ENCODE measurements around the gene STX12.
"Not testable (repeated sequence)": the region's sequence is repeated elsewhere in the genome, so short reads cannot be mapped to it uniquely, and the experiment has no call there.

Gene STX12

DNA sequence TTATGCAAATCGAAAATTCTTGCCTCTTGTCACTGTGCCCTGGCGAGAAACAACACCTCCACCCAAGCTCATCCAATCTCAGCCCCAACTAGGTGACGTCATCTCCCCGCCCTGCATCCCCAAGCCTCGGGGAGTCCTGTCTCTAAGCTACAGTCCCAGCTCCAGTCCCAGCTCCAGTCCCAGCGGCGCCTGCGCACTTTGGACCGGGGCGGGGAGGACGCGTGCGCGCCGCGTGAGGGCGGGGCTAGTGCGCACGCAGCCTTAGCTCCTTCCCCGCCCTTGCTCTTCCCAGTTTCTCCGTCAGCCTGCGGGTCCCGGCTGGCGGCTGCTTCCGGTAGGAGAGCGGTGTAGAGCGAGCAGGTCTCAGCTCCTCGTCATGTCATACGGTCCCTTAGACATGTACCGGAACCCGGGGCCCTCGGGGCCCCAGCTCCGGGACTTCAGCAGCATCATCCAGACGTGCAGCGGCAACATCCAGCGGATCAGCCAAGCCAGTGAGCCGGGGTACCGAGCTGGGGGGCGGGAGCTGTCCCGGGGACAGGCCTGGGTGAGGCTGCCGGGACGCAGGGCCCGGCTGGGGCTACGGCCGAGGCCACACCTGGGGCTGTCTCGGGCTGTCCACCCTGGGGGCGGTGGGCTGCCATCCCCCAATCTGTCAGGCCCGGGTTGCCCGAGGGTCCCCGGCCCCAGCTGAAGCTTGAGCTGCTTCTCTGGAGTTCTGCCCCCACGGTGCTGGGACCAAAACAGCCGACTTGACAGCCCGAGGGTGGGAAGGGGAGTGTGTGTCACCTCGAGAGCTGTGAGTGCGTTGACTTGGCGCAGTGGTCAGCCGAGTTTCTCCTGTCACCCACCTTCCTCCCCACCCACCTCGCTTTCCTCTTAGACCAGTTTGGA lies at the start of gene STX12:
STX12 (plus strand) TSS at position 288 of the 894 bp plus-strand sequence; CDS start at position 377, 89 bp downstream.
- DNase-seq, result peak; percentile 99 to 100

DNA sequence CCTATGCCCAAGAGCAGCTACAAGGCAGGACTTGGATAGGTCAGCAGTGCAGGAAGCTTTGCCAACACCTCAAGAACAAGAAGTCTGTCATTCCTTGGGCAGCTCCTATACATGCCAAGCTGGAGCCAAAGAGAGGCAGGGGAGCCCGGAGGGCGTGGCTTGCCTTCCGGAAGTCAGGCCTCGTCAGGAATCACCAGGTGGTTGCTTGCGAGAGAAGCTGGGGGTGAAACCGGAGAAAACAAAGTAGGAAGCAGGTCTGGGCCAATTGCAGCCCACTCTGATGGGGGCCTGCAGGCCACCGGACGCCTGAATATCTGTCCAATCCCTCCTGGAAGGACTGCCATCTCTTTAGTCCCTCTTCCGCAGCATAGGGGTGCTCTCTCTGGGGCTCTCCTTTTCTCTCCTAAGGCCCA lies 48.1 kb upstream of the STX12 start:
- no peak for DNase-seq

DNA sequence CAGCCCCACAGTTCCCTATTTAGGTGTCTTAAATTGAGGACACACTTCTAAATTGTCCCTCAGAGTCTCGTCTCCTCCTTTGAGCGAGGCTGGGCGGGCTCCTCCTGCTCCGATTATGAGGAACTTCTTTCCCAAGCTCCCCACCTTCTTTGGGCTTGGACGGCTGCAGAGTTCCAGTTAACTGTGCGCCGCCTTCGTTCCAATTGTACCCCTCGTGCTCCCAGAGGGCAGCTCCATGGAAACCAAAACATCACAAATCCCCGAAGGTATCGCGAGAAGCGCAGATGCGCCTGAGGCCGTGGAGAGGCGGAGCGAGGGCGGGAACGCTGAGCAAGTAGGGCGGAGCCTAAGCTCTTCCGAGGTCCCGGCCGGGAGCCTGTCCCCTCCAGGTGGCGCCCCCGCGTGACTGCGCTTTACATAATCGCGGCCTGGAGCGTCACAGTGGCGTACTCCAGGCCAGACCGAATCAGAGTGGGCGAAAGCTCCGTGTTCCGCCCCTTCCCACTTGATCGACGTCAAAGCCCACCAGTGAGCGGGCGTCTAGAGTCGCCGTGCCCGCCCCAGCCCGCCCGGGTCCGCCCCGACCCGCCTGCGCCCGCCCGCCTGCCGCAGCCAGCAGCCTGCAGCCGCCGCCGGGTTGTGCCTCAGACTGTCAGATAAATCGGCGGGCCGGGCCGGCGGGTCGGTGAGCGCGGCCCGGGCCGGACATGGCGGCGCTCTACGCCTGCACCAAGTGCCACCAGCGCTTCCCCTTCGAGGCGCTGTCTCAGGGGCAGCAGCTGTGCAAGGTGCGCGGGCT lies 47.4 kb upstream of the STX12 start, which contains the start of gene FAM76A:
FAM76A (plus strand) TSS at position 588 of the 799 bp plus-strand sequence; CDS start at position 708, 120 bp downstream.
- DNase-seq, result peak; percentile 99

DNA sequence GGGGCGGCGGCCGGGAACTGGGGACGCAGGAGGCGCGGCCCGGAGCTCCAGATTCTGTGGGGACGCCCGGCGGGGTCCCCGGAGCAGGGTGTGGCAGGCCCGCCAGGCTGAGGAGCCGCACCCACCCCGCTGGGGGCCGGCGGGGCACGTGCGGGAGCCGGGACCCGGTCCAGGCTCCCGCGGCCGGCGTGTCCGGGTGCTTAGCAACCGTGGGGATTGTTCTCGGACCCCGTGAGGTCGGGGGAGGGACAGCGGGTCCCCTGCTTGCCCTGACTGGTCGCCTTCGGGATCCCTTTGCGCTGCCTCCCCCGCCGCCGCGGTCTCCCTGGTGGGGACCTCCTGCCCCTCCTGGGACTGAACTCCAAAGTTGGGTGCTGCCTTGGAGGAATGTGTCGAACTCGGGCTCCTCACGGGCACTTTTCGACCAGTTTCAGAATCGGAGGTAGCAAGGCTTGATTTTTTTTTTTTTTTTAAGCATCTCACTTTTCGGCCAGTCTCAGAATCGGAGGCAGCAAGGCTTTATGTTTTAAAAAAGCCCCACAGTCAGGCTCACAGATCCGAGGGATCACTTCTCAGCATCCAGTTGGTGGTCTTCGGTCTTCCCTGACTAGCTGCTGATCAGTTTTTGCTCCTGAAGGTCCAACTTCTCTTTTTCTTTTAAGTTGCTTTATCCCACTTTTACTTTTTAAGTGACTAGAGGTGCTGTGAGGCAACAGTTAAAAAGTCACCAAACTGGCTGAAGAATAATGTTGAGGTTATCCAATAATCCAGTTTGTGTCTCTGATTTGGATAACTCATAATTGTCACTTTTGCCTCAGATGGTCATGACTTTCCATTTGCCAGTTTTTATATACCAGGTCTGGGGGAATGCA lies 46.6 kb upstream of the STX12 start:
- DNase-seq, result peak; percentile 41 to 59

DNA sequence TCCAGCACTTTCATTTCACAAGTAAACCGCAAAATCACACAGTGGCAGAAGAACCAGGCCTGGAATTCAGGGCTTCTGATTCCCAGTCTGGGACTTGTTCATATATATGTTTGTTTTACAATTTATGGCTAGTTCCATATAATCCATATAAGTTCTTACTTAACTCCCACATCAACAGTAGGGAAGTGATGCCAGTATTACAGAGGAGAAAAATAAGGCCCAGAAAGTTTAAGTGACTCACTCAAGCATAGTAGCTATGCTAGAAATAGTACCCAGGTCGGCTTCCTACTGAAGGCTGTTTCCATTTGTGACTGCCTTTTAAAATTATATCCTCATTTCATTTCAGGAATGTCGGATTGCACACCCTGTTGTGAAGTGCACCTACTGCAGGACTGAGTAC lies 45.9 kb upstream of the STX12 start:
- no peak for DNase-seq

DNA sequence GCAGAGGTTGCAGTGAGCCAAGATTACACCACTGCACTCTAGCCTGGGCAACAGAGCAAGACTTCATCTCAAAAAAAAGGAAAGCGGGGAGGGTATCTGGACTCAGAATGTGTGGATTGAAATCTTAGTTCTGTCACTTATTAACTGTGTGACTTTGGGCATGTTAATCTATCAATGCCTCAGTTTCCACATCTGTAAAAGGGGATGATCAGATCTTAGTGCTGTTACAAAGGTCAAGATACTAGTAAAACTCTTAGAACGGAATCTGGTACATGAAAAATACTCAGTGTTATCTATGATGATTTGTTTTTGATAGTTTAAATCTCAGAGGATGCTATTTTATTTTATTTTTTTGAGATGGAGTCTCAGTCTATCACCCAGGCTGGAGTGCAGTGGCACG lies 36.8 kb upstream of the STX12 start:
- no peak for DNase-seq

DNA sequence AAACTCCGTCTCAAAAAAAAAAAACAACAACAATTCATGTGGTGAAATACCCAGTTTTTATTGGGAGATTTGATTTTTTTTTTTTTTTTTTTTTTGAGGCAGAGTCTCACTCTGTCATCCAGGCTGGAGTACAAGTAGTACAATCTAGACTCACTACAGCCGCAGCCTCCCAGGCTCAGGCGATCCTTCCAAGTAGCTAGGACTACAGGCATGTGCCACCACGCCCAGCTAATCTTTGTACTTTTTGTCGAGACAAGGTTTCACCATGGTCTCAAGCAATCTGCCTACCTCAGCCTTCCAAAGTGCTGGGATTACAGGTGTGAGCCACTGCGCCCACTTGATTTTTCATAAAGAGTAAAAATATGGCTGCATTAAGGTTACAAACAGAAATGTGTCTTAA lies 31.9 kb upstream of the STX12 start:
- no peak for DNase-seq

DNA sequence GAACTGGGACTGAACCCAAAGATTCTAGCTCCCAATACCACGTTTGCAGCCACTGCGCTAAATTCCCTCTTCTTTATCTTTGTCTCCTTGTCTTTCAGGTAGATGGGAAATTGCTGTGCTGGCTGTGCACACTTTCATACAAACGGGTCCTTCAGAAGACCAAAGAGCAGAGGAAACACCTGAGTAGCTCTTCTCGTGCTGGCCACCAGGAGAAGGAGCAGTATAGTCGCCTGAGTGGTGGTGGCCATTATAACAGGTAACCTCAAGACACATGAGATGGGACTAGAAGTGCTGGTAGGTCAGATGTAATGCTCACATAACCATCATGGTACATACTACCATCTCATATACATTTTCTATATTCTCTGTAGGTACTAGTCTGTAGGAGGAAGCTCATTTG lies 28.5 kb upstream of the STX12 start:
- DNase-seq, result no peak

DNA sequence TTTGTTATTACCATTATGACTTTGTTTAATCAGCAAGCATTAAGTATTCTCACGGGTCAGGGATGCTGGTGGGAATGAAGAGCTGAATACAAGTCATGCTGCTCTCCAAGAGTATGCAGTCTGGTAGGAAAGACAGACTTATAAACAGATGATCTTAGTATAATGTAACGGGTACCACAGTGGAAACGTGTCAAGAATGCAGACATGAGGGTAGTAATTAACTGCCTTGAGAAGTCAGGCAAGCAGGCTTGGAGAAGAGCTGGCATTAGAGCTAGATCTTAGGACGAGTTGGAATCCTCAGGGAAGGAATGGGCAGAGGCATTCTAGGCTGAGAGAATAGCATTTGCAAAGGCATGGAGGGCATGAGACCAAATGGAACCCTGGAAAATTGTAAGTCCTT lies 27.6 kb upstream of the STX12 start:
- DNase-seq, result no peak

DNA sequence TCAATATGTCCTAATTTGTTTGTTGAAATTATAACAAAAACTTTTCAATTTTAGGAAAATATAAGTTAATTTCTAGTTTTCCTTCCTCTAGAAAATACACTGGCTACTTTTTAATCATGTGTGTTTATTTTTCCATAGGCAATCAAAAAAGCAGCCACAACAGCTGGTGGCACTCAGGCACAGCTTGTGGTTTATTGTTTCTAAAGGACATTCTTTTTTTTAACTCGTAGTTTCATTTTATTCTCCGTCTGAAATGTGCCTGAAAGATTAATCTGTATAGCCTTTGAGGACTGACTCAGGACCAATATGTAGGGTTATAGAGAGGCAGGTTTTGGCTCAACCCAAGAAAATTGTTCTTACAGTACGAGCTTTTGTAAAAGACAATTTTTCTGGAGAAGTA lies 20.7 kb upstream of the STX12 start:
- no peak for DNase-seq

DNA sequence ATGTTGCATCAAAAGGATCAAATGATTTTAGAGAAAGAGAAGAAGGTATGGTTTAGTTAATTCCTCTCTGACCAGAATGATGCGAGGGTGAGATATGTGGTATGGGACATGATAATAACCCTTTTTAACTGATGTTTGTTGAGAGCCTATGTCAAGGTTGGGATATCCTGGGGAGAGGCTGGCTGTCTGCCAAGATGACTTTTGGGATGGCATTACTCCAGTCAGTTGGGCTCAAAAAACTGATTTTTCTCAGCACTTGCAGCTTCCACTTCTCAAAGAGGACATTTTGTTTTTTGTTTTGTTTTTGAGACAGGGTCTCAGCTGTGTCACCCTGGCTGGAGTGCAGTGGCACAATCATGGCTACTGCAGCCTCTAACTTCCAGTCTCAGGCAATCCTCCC lies 17.7 kb upstream of the STX12 start:
- no peak for DNase-seq

DNA sequence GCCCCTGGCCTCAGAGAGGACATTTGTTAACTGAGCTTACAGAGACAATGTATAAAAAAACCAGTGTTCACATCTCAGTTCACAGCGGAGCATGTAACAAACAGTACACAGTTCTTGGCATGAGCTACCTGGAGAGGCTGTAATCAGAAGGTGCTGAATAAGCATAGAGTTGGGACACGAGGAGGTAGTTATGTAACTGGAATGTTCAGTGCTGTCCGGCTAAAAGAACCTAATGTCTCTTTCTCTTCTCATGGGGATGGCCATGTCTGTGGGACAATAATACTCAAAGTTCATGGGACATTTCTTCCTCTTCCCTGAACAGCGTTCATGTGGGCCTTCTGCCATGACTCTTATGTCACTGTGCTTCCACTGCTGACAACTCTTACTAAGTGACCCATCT lies 17.2 kb upstream of the STX12 start:
- DNase-seq, result no peak

DNA sequence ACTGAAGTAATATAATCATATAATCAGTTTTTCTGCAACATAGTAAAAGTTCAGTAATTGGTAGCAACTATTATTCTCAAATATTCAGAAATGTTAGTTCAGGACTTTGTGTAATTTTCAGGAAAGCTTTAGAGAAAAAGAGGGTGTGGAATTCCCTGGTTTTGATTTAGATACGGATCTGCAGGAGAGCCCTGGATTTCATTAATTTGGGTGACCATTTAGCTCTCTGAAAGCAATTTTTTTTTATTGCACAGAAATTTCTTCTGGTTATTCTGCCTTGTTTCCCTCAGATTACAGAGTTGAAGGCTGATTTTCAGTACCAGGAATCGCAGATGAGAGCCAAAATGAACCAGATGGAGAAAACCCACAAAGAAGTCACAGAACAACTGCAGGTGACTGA lies 13.8 kb upstream of the STX12 start:
- no peak for DNase-seq

DNA sequence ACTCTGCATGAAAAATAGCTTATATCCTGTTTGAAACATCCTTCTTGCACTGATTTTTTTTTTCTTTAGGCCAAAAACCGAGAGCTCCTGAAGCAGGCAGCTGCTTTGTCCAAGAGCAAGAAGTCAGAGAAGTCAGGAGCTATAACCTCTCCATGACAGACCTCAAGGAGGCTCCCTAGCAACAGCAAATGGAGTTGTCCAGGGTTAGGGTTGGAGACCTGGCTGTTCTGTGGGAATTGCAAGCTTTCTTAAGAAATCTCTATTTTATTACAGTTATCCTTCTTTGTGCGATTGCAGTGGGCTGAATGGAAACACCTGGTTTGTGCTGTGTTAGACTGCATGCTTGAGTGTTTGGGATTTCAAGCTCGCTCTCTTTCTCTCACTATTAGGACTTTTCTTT lies 12.6 kb upstream of the STX12 start:
- no peak for DNase-seq

DNA sequence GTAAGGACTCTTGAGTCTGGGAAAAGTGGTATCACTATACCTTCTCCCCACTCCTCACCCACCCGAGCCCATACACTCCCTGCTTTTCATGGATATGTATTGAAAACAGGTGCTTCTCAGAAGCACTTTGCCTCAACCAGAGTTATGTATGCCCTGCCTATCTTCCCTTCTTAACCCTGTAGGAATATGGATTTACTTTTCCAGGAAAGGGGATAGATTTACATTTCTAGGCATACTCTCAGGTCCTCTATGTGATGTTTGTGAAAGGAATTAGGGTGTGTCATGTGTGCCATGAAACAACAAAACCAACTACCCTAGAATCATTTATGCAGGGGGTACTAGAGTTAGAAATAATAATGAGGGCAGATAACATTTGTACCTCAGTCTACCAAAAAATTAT lies 11.0 kb upstream of the STX12 start:
- DNase-seq, result no peak

DNA sequence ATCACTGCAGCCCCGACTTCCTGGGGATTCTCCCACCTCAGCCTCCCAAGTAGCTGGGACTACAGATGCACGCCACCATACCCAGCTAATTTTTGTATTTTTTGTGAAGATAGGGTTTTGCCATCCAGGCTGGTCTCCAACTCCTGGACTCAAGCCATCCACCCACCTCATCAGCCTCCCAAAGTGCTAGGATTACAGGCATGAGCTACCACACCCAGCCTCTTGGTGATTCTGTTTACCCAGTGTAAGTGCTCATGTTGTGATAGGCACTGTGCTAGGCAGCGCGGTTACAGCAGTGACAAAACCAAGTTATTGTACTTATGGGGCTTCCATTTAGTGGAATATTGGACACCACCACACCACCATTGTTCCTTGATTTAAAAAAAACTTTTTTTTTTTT lies 9.7 kb upstream of the STX12 start:
- DNase-seq, result no peak

DNA sequence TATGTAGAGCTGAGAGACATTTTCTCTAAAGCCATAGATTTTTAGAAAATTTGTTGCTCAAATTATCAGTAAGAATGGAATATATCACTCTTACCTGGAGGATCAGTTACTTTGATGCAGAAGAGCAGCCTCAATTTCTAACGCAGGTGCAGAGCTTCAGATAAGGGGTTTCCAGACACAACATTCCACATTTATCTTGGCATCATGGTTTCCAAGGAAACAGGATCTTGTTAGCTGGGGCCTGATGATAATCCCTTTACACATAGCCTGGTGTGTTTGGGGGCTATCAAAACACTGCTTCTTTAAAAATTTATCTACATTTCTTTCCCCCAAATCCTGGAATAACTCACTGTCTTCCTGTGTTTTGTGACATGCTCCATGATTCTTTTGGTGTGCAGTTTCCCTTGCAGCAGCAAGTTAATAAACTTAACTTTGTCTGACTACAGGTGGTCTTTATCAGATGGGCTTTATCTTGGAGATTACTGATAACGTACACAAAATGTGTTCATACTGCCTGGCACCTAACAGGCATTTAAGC lies 2.7 kb upstream of the STX12 start:
- DNase-seq, result no peak

DNA sequence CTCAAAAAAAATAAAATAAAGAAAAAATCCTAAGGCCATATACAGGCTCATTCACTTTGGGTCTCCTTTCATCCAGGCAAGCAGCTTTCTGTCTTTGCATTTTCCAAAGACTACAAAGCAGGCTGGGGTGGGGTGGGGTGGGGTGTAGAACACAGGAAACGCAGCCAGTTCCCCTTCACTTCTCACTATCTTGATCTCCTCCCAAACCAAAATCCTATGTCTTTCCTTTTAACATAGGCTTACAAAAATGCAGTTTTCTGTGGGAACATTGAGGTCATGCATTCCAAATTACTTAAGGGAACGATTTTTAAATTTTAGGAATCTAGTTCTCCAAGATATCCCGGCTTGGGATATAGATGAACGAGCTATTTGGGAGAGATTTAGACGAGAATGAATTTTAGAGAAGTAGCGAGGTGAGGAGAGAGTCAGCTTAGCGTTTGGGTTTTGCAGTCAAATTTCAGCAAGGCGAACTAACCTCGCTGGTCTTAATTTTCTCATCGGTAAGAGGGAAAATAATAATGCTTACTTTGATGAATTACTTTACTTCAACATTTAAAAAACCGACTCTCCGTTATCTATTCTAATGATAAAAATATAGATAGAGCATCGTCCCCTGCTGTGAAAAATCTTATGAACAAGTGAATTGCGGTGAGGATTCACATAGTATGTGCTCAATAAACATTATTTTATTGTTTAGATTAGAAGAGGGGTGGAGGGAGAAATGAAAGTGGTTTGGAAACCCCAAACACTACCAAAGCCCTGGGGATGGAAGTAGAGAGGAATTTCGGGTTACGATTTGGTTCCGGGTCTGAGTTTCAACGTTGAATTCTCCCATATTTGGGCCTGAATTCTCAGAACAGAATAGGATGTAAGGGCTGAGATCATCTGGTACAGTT lies 735 bp upstream of the STX12 start:
- no peak for DNase-seq

DNA sequence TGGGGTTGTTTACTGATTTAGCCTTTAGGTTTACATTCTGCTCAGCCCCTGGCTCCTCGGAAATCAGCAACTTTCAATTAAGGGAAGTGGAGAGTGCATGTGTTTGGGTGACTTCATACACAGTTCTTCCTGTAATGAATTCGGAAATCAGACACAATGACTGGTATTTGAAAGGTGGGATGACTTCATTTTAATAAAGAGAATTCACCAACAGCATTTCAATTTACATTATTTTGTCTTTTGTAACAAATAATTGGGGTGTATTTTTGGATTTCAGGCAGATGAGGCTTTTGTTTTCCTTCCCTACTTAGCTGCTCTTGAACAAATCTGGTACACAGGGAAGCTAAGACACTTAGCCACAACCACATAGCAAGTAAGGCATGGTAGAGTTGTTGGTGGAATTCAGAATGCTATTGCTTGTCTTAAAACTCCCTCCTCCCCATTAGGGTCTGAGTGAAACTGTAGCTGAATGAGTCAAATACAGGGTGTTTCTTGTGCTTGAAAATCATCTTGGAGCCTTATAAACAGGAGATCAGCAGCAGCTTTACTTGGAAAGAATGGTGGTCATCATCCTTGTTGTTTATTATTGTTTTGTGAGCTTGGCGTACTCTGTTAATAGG lies 917 bp downstream of the STX12 start:
- no peak for DNase-seq

DNA sequence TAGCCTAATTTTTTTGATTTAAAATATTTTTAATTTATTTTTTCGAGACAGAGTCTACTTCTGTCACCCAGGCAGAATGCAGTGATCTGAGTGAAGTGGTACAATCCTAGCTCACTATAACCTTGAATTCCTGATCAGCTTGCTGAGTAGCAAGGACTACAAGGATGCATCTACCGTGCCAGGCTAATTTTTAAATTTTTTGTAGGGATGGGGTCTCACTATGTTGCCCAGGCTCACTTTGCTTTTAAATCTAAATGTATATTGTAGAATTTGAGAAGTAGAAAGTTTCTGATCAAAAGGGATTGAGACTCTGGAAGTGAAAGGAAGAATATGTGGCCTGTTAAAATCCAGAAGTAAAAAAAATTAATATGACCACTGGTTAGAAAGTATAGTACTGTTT lies 1.6 kb downstream of the STX12 start:
- DNase-seq, result no peak

DNA sequence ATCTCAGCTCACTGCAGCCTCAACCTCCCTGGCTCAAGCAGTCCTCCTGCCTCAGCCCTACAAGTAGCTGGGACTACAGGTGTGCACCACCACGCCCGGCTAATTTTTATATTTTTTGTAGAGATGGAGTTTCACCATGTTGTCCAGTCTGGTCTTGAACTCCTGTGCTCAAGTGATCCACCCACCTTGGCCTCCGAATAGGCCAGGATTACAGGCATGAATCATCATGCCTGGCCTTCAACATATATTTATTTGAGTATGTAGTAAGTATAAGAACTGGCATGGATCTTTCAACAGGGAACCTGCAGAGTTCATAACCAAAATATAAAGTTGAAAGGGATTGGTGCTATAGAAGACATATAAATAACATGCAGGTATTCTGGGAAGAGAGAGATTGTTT lies 2.3 kb downstream of the STX12 start:
- not testable (repeated sequence) for DNase-seq
